ENCODE results near the gene HECW1.

HECW1 gene

GRCh38 chr7:43248961-43249822, 136.7 kb downstream of the HECW1 start:
- peak; percentile 12 for DNase-seq (ENCODE audit: extremely low spot score)
- TF ChIP-seq LEF1 (IDR thresholded peaks at IDR 0.05; ENCODE audit: borderline replicate concordance) (no peak), L3MBTL2 (conservative IDR thresholded peaks at IDR 0.05) (peak; percentile 33; the same call in 1 of the 2 replicates)
- ChIA-PET CTCF (interaction anchor here (0.6 to 1.1 kb wide), 2 partner anchors 12 to 308 kb away, joined by 3 read pairs; no protein-coding TSS in a partner anchor), POLR2A (no interaction called here)

GRCh38 chr7:43249823-43250145, 137.3 kb downstream of the HECW1 start:
- CTCF ChIA-PET = interaction anchor here (0.6 to 0.7 kb wide), 2 partner anchors 309 to 1491 kb away, joined by 3 read pairs; no protein-coding TSS in a partner anchor
- POLR2A ChIA-PET = no interaction called here
- DNase-seq (ENCODE audit: extremely low spot score) = no peak
- no peak for TF ChIP-seq BHLHE40 (IDR thresholded peaks at IDR 0.05; ENCODE audit: borderline replicate concordance)
- TF ChIP-seq SUZ12 (IDR thresholded peaks at IDR 0.05) = no peak

- ChIA-PET POLR2A (no interaction called here), CTCF (interaction anchor here (0.6 to 1.2 kb wide), 7 partner anchors 10 to 328 kb away, joined by 3 to 5 read pairs (median 4); no protein-coding TSS in a partner anchor)
- TF ChIP-seq BHLHE40 (IDR thresholded peaks at IDR 0.05; ENCODE audit: borderline replicate concordance) (no peak), SUZ12 (IDR thresholded peaks at IDR 0.05) (no peak)
- peak; percentile 75 for DNase-seq (ENCODE audit: extremely low spot score)
These were observed 148.8 kb downstream of the HECW1 start for GRCh38 chr7:43260980-43261878.

- ChIA-PET POLR2A (no interaction called here), CTCF (no interaction called here)
- no peak for DNase-seq (ENCODE audit: extremely low spot score)
- no peak for TF ChIP-seq SUZ12 (IDR thresholded peaks at IDR 0.05)
- TF ChIP-seq FOXK2 (IDR thresholded peaks at IDR 0.05) = no peak
- no peak for TF ChIP-seq PKNOX1 (IDR thresholded peaks at IDR 0.05)
These were observed 152.7 kb downstream of the HECW1 start for GRCh38 chr7:43265139-43265538.

- TF ChIP-seq HDGF (IDR thresholded peaks at IDR 0.05; ENCODE audit: borderline replicate concordance) = no peak
- TF ChIP-seq CTBP1 (IDR thresholded peaks at IDR 0.05; ENCODE audit: borderline replicate concordance) = no peak
- no peak for TF ChIP-seq NFRKB (IDR thresholded peaks at IDR 0.05)
- no peak for TF ChIP-seq ARNT (IDR thresholded peaks at IDR 0.05)
- no peak for TF ChIP-seq SUZ12 (IDR thresholded peaks at IDR 0.05)
- no peak for TF ChIP-seq FOXA1 (IDR thresholded peaks at IDR 0.05)
- TF ChIP-seq LEF1 (IDR thresholded peaks at IDR 0.05; ENCODE audit: borderline replicate concordance) = no peak
- TF ChIP-seq TARDBP (IDR thresholded peaks at IDR 0.05) = no peak
- no peak for TF ChIP-seq ELF4 (IDR thresholded peaks at IDR 0.05)
- no peak for TF ChIP-seq FOXK2 (IDR thresholded peaks at IDR 0.05)
- TF ChIP-seq FOXM1 (IDR thresholded peaks at IDR 0.05; ENCODE audit: borderline replicate concordance) = no peak
- no peak for TF ChIP-seq L3MBTL2 (conservative IDR thresholded peaks at IDR 0.05)
- TF ChIP-seq ZNF384 (IDR thresholded peaks at IDR 0.05) = no peak
- no peak for DNase-seq (ENCODE audit: extremely low spot score)
- ChIA-PET CTCF (no interaction called here), POLR2A (no interaction called here)
These were observed 161.7 kb downstream of the HECW1 start for GRCh38 chr7:43273939-43274719.

- TF ChIP-seq HDGF (IDR thresholded peaks at IDR 0.05; ENCODE audit: borderline replicate concordance) (no peak), NFRKB (IDR thresholded peaks at IDR 0.05) (no peak), SUZ12 (IDR thresholded peaks at IDR 0.05) (no peak), BHLHE40 (IDR thresholded peaks at IDR 0.05; ENCODE audit: borderline replicate concordance) (no peak), LEF1 (IDR thresholded peaks at IDR 0.05; ENCODE audit: borderline replicate concordance) (no peak), FOXK2 (IDR thresholded peaks at IDR 0.05) (no peak), FOXA1 (IDR thresholded peaks at IDR 0.05) (no peak), ZNF384 (IDR thresholded peaks at IDR 0.05) (no peak)
- POLR2A ChIA-PET = no interaction called here
- no peak for DNase-seq (ENCODE audit: extremely low spot score)
- CTCF ChIA-PET = no interaction called here
These were observed 162.3 kb downstream of the HECW1 start for GRCh38 chr7:43274752-43275151.

GRCh38 chr7:43276547-43276946, 164.1 kb downstream of the HECW1 start:
- ChIA-PET POLR2A (no interaction called here), CTCF (no interaction called here)
- no peak for DNase-seq (ENCODE audit: extremely low spot score)

More at GRCh38 chr7:43276547-43276946, 164.1 kb downstream of the HECW1 start:
- no peak for TF ChIP-seq LEF1 (IDR thresholded peaks at IDR 0.05; ENCODE audit: borderline replicate concordance)
- TF ChIP-seq FOXK2 (IDR thresholded peaks at IDR 0.05) = no peak
- TF ChIP-seq SUZ12 (IDR thresholded peaks at IDR 0.05) = no peak
- no peak for TF ChIP-seq ELF4 (IDR thresholded peaks at IDR 0.05)
- no peak for TF ChIP-seq SP1 (IDR thresholded peaks at IDR 0.05)
- no peak for TF ChIP-seq ZNF384 (IDR thresholded peaks at IDR 0.05)
- no peak for TF ChIP-seq FOXM1 (IDR thresholded peaks at IDR 0.05; ENCODE audit: borderline replicate concordance)
- no peak for TF ChIP-seq TARDBP (IDR thresholded peaks at IDR 0.05)
- no peak for TF ChIP-seq PKNOX1 (IDR thresholded peaks at IDR 0.05)
- TF ChIP-seq HDGF (IDR thresholded peaks at IDR 0.05; ENCODE audit: borderline replicate concordance) = no peak
- TF ChIP-seq BHLHE40 (IDR thresholded peaks at IDR 0.05; ENCODE audit: borderline replicate concordance) = no peak
- TF ChIP-seq ARNT (IDR thresholded peaks at IDR 0.05) = no peak
- TF ChIP-seq FOXA1 (IDR thresholded peaks at IDR 0.05) = no peak
- TF ChIP-seq CTBP1 (IDR thresholded peaks at IDR 0.05; ENCODE audit: borderline replicate concordance) = no peak
- TF ChIP-seq NFRKB (IDR thresholded peaks at IDR 0.05) = no peak
- TF ChIP-seq L3MBTL2 (conservative IDR thresholded peaks at IDR 0.05) = no peak

All from HEK293T (cell line).